Measurements from ENCODE around the gene GSTM2.

The GSTM2 gene

DNA sequence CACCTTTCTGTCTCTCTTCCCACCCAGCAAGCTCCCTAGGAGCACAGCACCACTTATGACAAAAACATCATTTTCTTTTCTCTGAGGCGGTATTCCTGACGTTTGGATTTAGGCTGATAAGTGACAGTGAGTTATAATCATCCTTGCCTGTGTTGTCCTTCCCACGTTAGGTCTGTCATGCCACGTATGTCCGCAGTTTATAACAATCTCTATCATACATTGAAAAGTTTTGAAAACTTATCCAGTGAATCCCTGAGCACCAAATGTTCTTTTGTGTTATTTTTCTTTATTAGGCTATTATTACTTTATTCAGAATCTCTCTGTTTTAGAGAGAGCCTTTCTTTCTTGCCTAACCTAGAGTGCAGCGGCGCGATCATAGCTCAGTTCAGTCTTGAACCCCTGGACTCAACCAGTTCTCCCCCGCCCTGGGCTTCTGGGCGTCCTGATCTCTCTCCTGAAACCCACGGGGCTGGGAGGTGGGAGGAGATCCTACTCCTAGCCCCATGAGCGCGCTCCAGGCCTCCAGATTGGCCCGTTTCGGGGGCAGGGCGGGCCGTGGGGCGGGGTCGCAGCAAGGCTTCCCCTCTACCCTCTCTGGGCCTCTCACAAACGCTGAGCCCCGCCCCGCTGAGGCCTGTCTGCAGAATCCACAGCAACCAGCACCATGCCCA lies at the start of gene GSTM2:
GSTM2 (plus strand) TSS at position 606 of the 671 bp plus-strand sequence; CDS start at position 665, 59 bp downstream.
- DNase-seq (ENCODE audit: low spot score): peak; percentile 93

DNA sequence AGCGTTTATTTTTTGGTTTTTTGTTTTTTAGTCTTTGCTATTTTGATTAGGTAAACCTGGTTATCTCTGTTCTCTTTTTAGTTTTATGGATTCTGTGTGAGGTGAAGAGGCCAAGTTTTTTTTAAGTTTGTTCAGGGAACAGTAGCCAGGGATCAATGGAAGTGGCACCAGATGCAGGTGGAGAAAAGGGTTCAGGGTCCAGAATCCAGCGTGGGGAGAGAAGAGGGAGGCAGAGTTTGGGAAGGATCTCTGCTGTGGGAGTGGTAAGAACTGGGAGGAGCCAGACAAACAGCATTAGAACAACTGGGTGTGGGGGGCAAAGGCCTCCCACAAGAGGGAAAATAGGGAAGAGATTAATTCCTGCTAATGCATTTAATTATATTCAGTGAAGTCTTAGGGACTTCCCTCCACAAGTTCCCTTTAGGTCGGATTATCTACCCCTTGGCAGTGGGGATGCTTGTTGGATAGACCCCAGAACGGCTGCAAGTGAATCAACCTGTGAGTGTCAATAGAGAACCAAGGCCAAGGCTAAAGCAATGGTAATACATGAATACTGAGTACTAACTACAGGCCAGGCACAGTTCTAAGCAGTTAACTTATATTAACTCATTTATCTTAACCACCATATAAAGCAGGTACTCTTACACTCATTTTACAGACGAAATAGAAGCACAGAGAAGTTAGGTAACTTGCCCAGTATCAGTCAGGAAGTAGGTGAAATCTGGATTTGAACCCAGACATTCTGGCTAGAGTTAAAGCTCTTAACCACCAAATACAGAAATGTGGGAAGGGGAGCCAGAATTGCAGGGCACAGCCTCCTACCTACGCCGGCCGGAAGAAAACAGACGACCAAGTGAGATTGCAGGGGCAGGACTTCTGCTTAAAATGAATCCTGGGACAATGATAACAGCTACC lies 48.9 kb upstream of the GSTM2 start:
- no peak for DNase-seq (ENCODE audit: low spot score)

DNA sequence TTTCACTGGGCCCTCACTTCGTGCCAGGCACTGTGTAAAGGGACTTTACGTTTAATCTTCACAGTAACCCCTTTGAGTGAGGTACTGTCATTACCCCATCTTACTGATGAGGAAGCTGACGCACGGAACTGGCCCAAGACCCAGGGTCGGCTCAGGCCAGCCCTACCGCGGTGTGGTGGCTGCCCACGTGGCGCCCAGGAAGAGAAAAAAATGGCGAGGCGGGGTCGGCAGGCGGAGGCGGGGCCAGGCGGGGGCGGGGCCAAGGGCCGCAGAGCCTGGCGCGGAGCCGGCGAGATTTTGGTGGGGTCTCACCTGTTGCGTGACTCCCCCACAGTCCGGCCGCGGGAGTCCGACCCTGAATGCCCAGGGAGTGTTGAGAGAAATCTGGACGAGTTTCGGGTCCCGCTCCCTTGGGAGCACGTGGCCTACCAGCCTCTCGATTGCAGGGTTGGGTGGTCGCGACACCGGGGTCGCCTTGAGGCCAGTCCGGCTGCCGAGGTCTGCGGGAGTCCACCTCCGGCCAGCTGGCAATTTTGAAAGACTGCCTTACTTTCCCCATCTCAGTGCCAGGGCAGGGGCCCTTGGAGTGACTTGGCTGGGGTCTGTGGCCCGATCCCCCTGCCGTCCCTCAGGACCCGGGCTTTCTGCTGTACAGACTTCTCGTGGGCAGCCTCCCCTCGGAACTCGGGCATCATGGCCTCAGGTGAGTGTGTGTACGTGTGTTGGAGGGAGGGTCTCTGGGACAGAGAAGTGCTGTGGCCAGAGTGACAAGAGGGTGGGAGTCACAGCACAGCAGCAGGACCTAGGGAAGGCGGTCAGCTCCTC lies 48.1 kb upstream of the GSTM2 start, which contains the start of the genes AMPD2 and GNAT2:
AMPD2 (plus strand) TSS at position 262 of the 825 bp plus-strand sequence. CDS start 1,339 bp downstream, outside the sequence.
GNAT2 (minus strand) TSS at position 41 of the 825 bp plus-strand sequence. CDS start 6,746 bp downstream, outside the sequence.
- peak; percentile 71 for DNase-seq (ENCODE audit: low spot score)

DNA sequence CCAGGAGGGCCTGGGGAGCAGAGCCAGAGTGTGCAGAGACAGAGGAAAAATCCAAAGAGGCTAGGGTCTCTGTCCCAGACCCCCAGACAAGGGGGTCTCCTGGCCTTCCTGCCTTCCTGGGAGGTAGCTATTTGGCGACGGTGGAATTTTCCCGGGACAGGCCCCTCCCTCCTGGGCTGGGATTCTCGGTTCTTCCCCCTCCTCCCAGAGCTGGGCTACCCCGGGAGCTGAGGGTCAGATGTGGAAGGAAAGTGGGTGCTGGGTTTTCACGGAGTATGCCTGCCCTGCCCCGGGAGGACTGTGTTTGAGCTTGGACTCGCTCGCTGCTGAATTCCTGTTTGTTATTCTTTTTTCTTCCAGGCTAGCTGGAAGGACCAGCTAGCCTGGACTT lies 47.5 kb upstream of the GSTM2 start:
- peak; percentile 43 for DNase-seq (ENCODE audit: low spot score)

DNA sequence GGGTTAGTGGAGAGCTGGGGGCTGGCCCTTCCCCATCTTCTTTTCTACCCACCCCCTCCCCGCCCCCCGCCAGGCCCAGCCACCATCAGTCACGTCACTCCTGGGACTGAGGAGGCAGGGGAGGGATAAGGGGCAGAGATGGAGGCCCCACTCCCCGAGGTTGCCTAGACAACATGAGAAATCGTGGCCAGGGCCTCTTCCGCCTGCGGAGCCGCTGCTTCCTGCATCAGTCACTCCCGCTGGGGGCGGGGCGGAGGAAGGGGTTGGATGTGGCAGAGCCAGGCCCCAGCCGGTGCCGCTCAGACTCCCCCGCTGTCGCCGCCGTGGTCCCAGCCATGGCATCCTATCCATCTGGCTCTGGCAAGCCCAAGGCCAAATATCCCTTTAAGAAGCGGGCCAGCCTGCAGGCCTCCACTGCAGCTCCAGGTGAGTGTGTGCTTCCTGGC lies 47.0 kb upstream of the GSTM2 start:
- peak; percentile 95 for DNase-seq (ENCODE audit: low spot score)

DNA sequence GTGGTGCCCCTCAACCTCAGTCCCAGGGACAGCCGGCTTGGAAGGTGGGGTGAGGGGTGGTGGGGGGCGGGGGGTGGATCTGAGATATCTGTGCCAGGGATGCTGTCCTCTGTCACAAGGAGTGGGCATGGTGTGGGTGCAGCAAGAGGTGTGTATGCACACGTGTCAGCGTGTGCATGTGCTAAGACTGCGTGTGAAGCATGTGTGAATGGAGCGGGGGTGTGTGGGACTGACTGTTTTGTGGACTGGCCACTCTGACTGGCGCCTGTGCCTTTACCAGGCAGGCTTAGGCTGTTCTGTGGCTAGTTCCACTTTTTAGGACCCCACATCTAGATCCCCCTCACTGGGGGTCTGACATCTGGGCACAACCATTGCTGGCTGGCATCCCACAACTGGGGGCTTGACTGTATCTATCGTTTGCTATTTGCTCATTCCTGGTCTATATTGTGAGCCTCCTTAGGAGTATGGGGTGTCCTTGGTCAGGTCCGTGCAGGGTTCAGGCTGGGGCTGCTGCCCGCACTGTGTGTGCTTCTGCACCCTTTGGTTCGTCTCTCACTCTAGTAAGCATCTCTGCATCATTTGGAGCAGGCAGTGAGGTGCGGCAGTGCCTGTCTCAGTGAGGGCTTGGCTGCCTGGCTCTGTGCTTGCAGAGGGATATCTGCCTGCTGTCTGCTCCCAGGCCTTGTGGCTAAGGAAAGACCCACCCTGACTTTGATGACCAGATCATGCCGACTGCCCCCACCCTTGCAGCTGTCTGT lies 46.3 kb upstream of the GSTM2 start:
- DNase-seq (ENCODE audit: low spot score): no peak

DNA sequence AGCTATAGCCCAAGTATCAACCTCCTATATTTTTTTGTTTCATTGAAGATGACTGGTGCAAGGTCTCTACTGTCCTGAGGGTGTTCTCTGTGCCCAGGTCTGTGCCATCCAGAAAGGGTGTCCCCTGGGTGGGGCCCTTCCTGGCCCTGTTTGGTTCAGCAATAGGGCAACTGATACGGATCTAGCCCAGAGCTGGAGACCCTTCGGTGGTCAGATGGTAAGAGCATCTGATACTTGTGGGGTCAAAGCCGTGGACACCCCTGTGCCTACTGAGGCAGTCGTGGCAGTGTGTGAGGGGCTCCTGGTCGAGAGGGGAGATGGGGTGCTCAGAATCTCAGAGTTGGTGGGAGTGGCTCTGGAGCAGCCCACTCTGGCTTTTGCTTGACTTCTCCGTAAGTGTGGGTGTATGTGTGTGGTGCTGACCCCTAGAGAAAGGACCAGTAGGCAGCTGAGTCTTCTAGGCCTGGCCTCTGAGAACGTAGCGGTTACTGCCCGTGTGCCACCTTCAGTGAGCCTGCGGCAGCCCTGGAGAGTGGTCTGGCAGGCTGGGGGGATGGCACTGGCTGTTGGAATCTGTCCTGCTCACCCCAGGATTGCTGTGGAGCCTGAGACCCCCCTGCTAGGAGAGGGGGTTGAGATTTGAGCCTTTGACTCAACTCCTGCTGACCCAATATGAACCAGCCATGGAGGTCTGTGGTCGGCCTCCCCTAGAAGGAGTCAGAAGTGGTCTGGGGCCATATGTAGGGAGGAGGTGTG lies 45.5 kb upstream of the GSTM2 start:
- no peak for DNase-seq (ENCODE audit: low spot score)

DNA sequence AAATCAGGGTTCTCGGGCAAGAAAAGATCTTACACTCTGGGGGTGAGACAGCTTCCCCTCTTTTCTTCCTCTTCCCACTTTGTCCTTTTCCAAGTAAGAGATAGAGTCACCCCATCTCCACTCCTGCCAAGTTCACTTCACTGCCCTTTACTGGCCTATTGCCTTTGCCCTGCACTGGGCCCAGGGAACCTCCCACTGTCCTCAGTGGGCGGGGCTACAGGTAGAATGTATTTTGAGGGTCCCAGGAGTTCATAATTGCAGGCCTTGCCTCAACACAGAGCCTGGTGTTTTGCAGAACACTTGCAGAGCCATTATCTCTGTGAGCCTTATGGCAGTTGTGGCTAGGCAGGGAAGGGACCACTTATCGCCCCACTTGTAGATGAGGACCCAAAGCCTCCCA lies 45.0 kb upstream of the GSTM2 start:
- DNase-seq (ENCODE audit: low spot score): no peak

DNA sequence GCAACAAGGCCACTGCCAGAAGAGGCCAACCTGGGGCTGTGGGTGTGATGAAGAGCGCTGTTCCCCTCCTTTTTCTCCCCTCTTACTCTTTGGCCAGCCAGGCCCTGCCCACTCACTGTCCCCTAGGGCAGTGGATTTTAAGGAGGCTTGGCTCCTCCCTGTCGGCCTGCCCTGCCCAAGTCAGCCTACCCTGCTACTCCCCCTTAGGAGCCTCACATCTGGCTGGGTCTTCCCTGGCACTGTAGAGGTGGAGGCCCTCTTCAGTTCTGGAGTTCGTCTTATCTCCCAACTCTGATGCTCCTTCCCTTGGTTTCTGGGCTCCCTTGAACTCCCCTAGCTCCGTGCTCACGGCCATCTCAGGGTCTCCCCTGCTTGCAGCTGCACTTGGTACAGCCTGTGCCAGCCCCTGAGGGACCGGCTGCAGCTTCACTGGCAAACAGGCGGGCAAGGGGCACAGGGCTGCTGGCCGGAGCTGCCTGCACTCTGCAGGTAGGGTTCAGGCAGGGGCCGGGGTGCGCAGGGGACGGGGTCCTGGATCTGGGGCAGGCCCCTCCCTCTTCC lies 44.2 kb upstream of the GSTM2 start:
- DNase-seq (ENCODE audit: low spot score): peak; percentile 58

DNA sequence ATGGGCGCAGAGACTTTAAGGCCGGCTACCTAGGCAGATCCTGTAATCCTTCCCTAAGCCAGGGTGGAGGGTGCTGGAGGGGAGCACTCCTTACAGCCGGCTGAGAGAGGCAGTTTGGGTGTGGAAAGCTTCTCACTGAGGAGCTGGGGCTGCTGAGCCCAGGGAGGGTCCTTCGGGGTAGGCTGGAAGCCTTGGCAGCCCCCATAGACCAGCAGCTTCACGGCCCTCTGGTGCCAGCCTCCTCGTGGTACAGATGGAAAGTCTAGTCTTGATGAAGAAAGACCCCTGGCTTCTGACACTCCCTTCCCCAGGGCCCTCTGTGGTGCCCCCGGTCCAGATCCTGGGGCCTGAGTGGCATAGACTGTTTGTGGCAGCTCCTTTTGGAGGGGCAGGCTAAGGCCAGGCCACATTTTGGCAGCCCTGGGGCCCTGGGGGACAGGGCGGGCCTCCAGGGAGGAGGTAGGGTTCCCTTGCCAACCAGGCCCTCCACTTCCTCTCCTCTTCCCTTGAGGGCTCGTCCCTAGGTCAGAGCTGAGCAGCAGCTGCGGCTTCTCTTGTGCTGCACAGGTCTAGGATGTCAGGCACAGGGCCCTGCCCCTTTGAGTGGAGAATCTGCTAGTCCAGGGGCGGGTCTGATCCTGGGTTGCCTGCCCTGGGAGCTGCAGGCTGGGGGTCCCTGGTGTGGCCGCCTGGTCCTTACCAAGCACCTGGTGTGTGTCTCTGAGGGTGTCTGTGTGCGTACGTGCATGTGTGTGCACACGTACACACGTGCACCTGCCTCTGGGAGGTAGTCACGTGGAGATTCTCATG lies 43.5 kb upstream of the GSTM2 start:
- no peak for DNase-seq (ENCODE audit: low spot score)

DNA sequence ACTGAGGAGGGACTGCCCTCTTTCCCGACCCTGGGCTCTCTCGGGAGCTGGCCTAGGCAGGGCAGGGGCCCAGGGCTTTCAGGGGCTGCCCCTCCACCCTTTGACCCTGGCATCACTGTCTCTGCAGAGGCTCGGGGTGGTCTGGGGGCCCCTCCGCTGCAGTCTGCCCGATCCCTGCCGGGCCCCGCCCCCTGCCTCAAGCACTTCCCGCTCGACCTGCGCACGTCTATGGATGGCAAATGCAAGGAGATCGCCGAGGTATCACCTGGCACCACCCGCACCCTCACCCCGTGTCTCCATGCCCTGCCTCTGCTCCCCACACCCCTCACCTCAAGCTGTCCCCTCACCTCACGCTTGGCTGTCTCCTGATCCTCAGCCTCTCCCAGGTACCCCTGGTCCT lies 42.7 kb upstream of the GSTM2 start:
- DNase-seq (ENCODE audit: low spot score): no peak

DNA sequence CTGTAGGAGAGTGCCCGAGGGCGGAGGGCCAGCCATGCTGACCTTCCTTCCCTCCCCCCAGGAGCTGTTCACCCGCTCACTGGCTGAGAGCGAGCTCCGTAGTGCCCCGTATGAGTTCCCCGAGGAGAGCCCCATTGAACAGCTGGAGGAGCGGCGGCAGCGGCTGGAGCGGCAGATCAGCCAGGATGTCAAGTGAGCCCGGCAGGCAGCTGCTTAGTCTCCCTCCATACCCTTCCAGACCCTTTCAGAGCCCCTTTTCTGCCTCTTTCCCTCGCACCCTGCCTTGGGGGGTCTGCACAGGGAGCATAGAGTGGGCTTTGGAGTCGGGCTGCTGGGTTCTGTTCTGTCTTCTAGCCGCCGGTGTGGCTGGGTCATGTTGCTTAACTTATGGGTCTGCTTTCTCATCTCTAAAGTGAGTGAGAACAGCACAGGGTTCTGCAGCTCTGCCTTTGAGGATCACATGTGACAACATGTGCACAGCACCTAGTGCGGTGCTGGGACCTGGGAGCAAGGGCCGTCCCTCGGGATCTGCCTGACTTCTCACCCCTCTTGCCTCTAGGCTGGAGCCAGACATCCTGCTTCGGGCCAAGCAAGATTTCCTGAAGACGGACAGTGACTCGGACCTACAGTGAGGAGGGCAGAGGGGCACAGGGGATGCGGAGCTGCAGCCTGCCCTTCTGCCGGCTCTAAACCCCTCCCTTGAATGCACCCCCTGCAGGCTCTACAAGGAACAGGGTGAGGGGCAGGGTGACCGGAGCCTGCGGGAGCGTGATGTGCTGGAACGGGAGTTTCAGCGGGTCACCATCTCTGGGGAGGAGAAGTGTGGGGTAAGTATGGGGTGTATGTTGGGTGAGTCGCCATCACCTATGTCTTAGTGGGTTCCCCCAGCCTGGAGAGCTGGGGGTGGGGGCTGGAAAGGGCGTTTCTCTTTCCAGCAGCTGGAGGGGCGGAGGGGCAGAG lies 42.0 kb upstream of the GSTM2 start:
- DNase-seq (ENCODE audit: low spot score): no peak

DNA sequence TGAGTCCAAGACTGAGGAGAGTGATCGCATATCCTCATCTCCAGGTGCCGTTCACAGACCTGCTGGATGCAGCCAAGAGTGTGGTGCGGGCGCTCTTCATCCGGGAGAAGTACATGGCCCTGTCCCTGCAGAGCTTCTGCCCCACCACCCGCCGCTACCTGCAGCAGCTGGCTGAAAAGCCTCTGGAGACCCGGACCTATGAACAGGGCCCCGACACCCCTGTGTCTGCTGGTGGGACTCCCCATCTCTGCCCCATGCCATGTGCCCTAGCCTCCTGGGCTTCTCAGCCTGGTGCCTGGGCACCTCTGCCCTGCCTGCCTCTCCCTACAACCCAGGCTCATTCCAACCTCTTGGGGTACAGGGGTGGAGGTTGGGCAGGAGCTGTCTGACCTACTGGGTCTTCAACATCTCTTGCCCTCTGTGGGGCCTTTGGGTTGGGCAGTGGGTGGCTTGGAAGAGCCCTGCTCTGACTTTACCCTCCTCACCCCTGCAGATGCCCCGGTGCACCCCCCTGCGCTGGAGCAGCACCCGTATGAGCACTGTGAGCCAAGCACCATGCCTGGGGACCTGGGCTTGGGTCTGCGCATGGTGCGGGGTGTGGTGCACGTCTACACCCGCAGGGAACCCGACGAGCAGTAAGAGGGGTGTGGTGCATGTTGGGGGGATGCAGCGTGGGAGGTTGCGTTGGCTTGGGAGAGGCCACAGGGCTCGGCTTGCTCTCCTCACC lies 41.0 kb upstream of the GSTM2 start:
- DNase-seq (ENCODE audit: low spot score): no peak

DNA sequence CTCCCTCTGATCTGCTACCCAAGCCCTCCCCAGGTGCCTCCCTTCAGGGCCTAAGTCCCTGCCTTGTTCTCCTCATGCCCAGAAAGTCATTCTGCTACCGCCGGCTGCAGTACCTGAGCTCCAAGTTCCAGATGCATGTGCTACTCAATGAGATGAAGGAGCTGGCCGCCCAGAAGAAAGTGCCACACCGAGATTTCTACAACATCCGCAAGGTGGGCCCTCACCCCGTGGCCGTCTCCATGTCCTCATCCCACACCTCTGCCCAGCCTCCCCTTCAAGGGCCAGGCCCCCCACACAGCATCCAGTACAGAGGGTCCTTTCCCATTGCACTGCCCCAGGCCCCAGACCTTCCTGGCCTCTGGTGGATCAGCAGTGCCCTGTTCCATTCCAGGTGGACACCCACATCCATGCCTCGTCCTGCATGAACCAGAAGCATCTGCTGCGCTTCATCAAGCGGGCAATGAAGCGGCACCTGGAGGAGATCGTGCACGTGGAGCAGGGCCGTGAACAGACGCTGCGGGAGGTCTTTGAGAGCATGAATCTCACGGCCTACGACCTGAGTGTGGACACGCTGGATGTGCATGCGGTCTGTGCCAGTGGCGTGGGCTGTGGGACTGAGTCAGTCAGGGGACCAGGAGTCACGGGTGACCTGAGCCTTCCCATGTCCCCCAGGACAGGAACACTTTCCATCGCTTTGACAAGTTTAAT lies 40.0 kb upstream of the GSTM2 start:
- no peak for DNase-seq (ENCODE audit: low spot score)

DNA sequence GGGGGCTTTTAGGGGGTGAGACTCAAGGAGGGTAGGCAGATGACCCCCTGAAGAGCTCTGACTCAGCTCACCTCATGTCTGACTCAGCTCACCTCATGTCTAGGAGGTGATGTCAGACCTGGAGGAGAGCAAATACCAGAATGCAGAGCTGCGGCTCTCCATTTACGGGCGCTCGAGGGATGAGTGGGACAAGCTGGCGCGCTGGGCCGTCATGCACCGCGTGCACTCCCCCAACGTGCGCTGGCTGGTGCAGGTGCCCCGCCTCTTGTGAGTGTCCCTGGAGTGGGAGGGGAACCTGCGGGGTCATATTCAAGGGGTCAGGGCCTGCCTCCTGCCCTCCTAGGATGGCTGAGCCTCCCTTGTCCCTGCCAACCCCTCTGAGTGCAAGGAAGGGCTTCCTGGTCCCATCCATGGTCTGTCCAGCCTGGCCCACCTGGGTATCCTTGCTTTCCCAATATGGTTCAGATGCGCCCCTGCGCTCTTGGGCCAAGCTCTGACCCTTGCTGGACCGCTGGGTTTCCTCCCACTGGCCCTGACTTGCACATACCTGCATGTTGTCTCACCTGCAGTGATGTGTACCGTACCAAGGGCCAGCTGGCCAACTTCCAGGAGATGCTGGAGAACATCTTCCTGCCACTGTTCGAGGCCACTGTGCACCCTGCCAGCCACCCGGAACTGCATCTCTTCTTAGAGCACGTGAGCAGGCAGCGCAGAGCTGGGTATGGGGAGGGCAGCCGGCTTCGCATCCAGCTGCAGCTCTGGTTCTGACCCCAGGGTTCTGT lies 39.1 kb upstream of the GSTM2 start:
- no peak for DNase-seq (ENCODE audit: low spot score)
